Type B pancreatic cell (in vitro differentiated cells): ENCODE data around the gene HMGCS1. TPM values are rescaled to one million over a fixed set of nuclear protein-coding genes. Genes with fewer than 3 reads are reported as not detected.
A peak's percentile ranks its signal among the peaks of the same experiment; 100 is the strongest.
"Not testable (repeated sequence)": the region's sequence is repeated elsewhere in the genome, so short reads cannot be mapped to it uniquely, and the experiment has no call there.

ENCODE experiments used
- DNase-seq: peaks from one replicate; pipeline ENCODE4 v3.0.0; 2021; ENCODE audit warnings: mixed read lengths; ENCODE audit not compliant: unreplicated experiment; ENCODE audit errors: extremely low spot score
- H3K27ac Mint-ChIP-seq: 2 replicates; pipeline ENCODE4 v1.8.0; 2021; ENCODE audit warnings: mild to moderate bottlenecking, mixed read lengths
- H3K27me3 Mint-ChIP-seq: 2 replicates; pipeline ENCODE4 v1.8.0; 2021; ENCODE audit warnings: mixed read lengths
- H3K36me3 Mint-ChIP-seq: 2 replicates; pipeline ENCODE4 v1.8.0; 2021; ENCODE audit warnings: mixed read lengths
- H3K4me1 Mint-ChIP-seq: one replicate; pipeline ENCODE4 v1.8.0; 2021; ENCODE audit warnings: mixed read lengths; ENCODE audit not compliant: unreplicated experiment
- H3K4me3 Mint-ChIP-seq: 2 replicates; pipeline ENCODE4 v1.8.0; 2021; ENCODE audit warnings: mild to moderate bottlenecking, mixed read lengths
- H3K9me3 Mint-ChIP-seq: 2 replicates; pipeline ENCODE4 v1.8.0; 2021; ENCODE audit warnings: mixed read lengths
- CTCF ChIP-seq: fragments of 200-600 bp; sonication (generic); conservative IDR thresholded peaks from 2 replicates; pipeline ENCODE4 v1.5.0; 2021; ENCODE audit warnings: antibody characterized with exemption, mild to moderate bottlenecking
- total RNA-seq: library from RNA; stranded (reverse); gene quantifications from 2 replicates; pipeline ENCODE4 v1.2.1, GENCODE V29; 2021; ENCODE audit warnings: low replicate concordance

Gene HMGCS1
- total RNA-seq, 1 donor from 2014 or later = 128 TPM

- no peak for DNase-seq
- TF ChIP-seq CTCF = no peak
- H3K9me3 Mint-ChIP-seq = peaks cover 10% of the 10 kb centered on the region
- H3K27ac Mint-ChIP-seq = no peak overlapping the region
- H3K4me1 Mint-ChIP-seq = no peaks in the 10 kb centered on the region
- no peak overlapping the region for H3K4me3 Mint-ChIP-seq
- peaks cover 4% of the 10 kb centered on the region for H3K36me3 Mint-ChIP-seq
- peaks cover 7% of the 10 kb centered on the region for H3K27me3 Mint-ChIP-seq
These were observed 25.6 kb upstream of the HMGCS1 start for GRCh38 chr5:43338862-43339261.

- H3K27me3 Mint-ChIP-seq = peaks cover 6% of the 10 kb centered on the region
- H3K36me3 Mint-ChIP-seq = peaks cover 4% of the 10 kb centered on the region
- H3K4me3 Mint-ChIP-seq = no peak overlapping the region
- H3K9me3 Mint-ChIP-seq = peaks cover 21% of the 10 kb centered on the region
- no peaks in the 10 kb centered on the region for H3K4me1 Mint-ChIP-seq
- TF ChIP-seq CTCF = no peak
- DNase-seq = no peak
- H3K27ac Mint-ChIP-seq = no peak overlapping the region
These were observed 22.9 kb upstream of the HMGCS1 start for GRCh38 chr5:43336159-43336558.

GRCh38 chr5:43335681-43336080 is 22.5 kb upstream of the HMGCS1 start:
- H3K27me3 Mint-ChIP-seq = peaks cover 6% of the 10 kb centered on the region
- no peak overlapping the region for H3K4me3 Mint-ChIP-seq
- TF ChIP-seq CTCF = no peak
- H3K9me3 Mint-ChIP-seq = peaks cover 21% of the 10 kb centered on the region
- peaks cover 4% of the 10 kb centered on the region for H3K36me3 Mint-ChIP-seq
- DNase-seq = no peak
- H3K4me1 Mint-ChIP-seq = no peaks in the 10 kb centered on the region
- no peak overlapping the region for H3K27ac Mint-ChIP-seq

- TF ChIP-seq CTCF = no peak
- Mint-ChIP-seq H3K36me3 (peaks cover 4% of the 10 kb centered on the region), H3K4me1 (no peaks in the 10 kb centered on the region), H3K27ac (no peak overlapping the region), H3K9me3 (peaks cover 21% of the 10 kb centered on the region), H3K4me3 (no peak overlapping the region), H3K27me3 (peaks cover 4% of the 10 kb centered on the region)
- DNase-seq = no peak
These were observed 19.2 kb upstream of the HMGCS1 start for GRCh38 chr5:43332401-43332800.

GRCh38 chr5:43325624-43326023 is 12.4 kb upstream of the HMGCS1 start:
- not testable (repeated sequence) for H3K4me1 Mint-ChIP-seq, H3K4me3 Mint-ChIP-seq, H3K36me3 Mint-ChIP-seq, H3K27ac Mint-ChIP-seq, H3K9me3 Mint-ChIP-seq, H3K27me3 Mint-ChIP-seq, DNase-seq

GRCh38 chr5:43323488-43323887 is 10.3 kb upstream of the HMGCS1 start:
- H3K27ac Mint-ChIP-seq, DNase-seq: not testable (repeated sequence)

GRCh38 chr5:43320846-43321245 is 7.6 kb upstream of the HMGCS1 start:
- Mint-ChIP-seq H3K27ac (peak overlapping the region; percentile 36), H3K27me3 (no peaks in the 10 kb centered on the region), H3K9me3 (peaks cover 10% of the 10 kb centered on the region), H3K4me3 (no peak overlapping the region), H3K36me3 (no peaks in the 10 kb centered on the region), H3K4me1 (no peaks in the 10 kb centered on the region)
- TF ChIP-seq CTCF = no peak
- DNase-seq = no peak

More at GRCh38 chr5:43323488-43323887, 10.3 kb upstream of the HMGCS1 start:
- not testable (repeated sequence) for H3K4me1 Mint-ChIP-seq, H3K36me3 Mint-ChIP-seq, H3K4me3 Mint-ChIP-seq, H3K9me3 Mint-ChIP-seq, H3K27me3 Mint-ChIP-seq
